HepG2 (cell line): ENCODE data around the gene SFXN2. TPM values are rescaled to one million over a fixed set of nuclear protein-coding genes. Genes with fewer than 3 reads are reported as not detected.

Experiments
- ATAC-seq: fragments of 200-7000 bp; cut with Tn5 transposase; 3 replicates; pipeline ENCODE4 v1.9.1; 2020; ENCODE audit warnings: mild to moderate bottlenecking, moderate library complexity
- BruUV-seq: library from RNA; stranded (reverse); fragments of 400-500 nt; replicated peaks from 2 replicates; lab custom pipeline; 2021; lab: Mats Ljungman, UMichigan
- CTCF ChIA-PET: fragments of 300-600 bp; formaldehyde crosslinking; extraction: SDS; loops from one replicate; lab custom pipeline; 2021; ENCODE audit warnings: low total read pairs, inconsistent platforms, low intra/inter-chr PET ratio; lab: Yijun Ruan, JAX
- POLR2A ChIA-PET: fragments of 350-600 bp; sonication (Branson Sonifier 250); formaldehyde crosslinking; loops from one replicate; lab custom pipeline; 2020; ENCODE audit warnings: antibody characterized with exemption, inconsistent platforms; lab: Yijun Ruan, JAX
- DNase-seq: peaks from one replicate; pipeline ENCODE4 v3.0.0-alpha.2; 2015; ENCODE audit warnings: low spot score
- FAIRE-seq: peaks from 3 replicates; lab custom pipeline; 2011; peaks lifted over from hg19 to GRCh38; lab: Jason Lieb, UNC
- H2AFZ ChIP-seq: one replicate; pipeline ENCODE4 v1.6.1; 2011; ENCODE audit warnings: low read length, inconsistent platforms
- H3K27ac ChIP-seq: fragments of 300-600 bp; 3 replicates; pipeline ENCODE4 v1.8.0; 2011; ENCODE audit warnings: mixed run types, mild to moderate bottlenecking, mixed read lengths, low read length, inconsistent platforms; ENCODE audit not compliant: insufficient read depth; ENCODE audit errors: extremely low read length
- H3K27me3 ChIP-seq, 2 experiments: fragments of 200-600 bp in 1 of 2; 2 replicates in 1 of 2; 3 replicates in 1 of 2; pipeline versions ENCODE4 v1.6.0 to v1.8.0; 2011; ENCODE audit warnings: low read length in 2 of 2, mild to moderate bottlenecking in 2 of 2, moderate library complexity in 2 of 2, inconsistent platforms in 1 of 2; ENCODE audit not compliant: insufficient read depth in 2 of 2, control insufficient read depth in 1 of 2
- H3K36me3 ChIP-seq, 2 experiments: fragments of 200-600 bp in 1 of 2; replicated peaks in 1 of 2; 2 replicates in 1 of 2; 3 replicates in 1 of 2; pipeline versions ENCODE4 v1.5.1 to v1.8.0; 2011; ENCODE audit warnings: low read length in 2 of 2, inconsistent platforms in 1 of 2; ENCODE audit not compliant: insufficient read depth in 2 of 2, control insufficient read depth in 1 of 2
- H3K4me1 ChIP-seq: 2 replicates; pipeline ENCODE4 v1.5.1; 2012; ENCODE audit warnings: low read length, inconsistent platforms; ENCODE audit not compliant: insufficient read depth
- H3K4me2 ChIP-seq: 2 replicates; pipeline ENCODE4 v1.6.0; 2011; ENCODE audit warnings: low read depth, low read length, inconsistent platforms
- H3K4me3 ChIP-seq, 3 experiments: fragments of 200-600 bp in 1 of 3; sonication (generic), shearing (Covaris generic) in 1 of 3; replicated peaks in 1 of 3; 2 replicates each; pipeline ENCODE4 v1.5.1; 2011 to 2016; ENCODE audit warnings: low read length in 3 of 3, inconsistent platforms in 2 of 3, low read depth in 2 of 3, mild to moderate bottlenecking in 2 of 3, control low read depth in 1 of 3, mixed read lengths in 1 of 3; ENCODE audit not compliant: insufficient read depth in 1 of 3
- H3K79me2 ChIP-seq: one replicate; pipeline ENCODE4 v1.6.1; 2011; ENCODE audit warnings: low read length, inconsistent platforms; ENCODE audit not compliant: insufficient read depth
- H3K9ac ChIP-seq: 2 replicates; pipeline ENCODE4 v1.6.0; 2011; ENCODE audit warnings: mild to moderate bottlenecking, low read depth, low read length, inconsistent platforms; ENCODE audit not compliant: insufficient read depth
- H3K9me3 ChIP-seq: 2 replicates; pipeline ENCODE4 v1.5.1; 2012; ENCODE audit warnings: mild to moderate bottlenecking, low read length
- H4K20me1 ChIP-seq: 2 replicates; pipeline ENCODE4 v1.6.0; 2011; ENCODE audit warnings: inconsistent platforms, mild to moderate bottlenecking, low read length, moderate library complexity; ENCODE audit not compliant: insufficient read depth
- AKAP8 ChIP-seq: sonication (generic); formaldehyde crosslinking; IDR thresholded peaks from 2 replicates; pipeline ENCODE4 v1.5.1; 2020; ENCODE audit warnings: mild to moderate bottlenecking, missing genetic modification reagents
- EP300 ChIP-seq, 3 experiments: sonication (generic) in 1 of 3; formaldehyde crosslinking in 1 of 3; IDR thresholded peaks; 2 replicates each; pipeline versions ENCODE4 v1.5.1 to v1.6.1; 2011 to 2020; ENCODE audit warnings: low read depth in 2 of 3, low read length in 2 of 3, borderline replicate concordance in 1 of 3, improper control_type of control experiment in 1 of 3, mild to moderate bottlenecking in 1 of 3, missing genetic modification reagents in 1 of 3, moderate library complexity in 1 of 3
- GATA4 ChIP-seq: sonication (generic); IDR thresholded peaks from 2 replicates; pipeline ENCODE4 v1.6.1; 2016; ENCODE audit warnings: antibody characterized with exemption, low read depth, borderline replicate concordance
- NPAS2 ChIP-seq: sonication (generic); formaldehyde crosslinking; IDR thresholded peaks from 2 replicates; pipeline ENCODE4 v1.8.0; 2022; ENCODE audit warnings: mild to moderate bottlenecking, missing genetic modification reagents, borderline replicate concordance
- SALL1 ChIP-seq: sonication (generic); formaldehyde crosslinking; IDR thresholded peaks from 2 replicates; pipeline ENCODE4 v1.8.0; 2022; ENCODE audit warnings: mild to moderate bottlenecking, missing genetic modification reagents
- ZFP36 ChIP-seq: fragments of 150-350 bp; IDR thresholded peaks from 2 replicates; pipeline ENCODE4 v1.6.1; 2018; ENCODE audit warnings: borderline replicate concordance, low read length, low read depth; ENCODE audit not compliant: partially characterized antibody
- ZFP90 ChIP-seq: sonication (generic); formaldehyde crosslinking; IDR thresholded peaks from 2 replicates; pipeline ENCODE4 v1.8.0; 2022; ENCODE audit warnings: missing genetic modification reagents, mild to moderate bottlenecking, inconsistent platforms, borderline replicate concordance
- ZKSCAN5 ChIP-seq: sonication (generic); formaldehyde crosslinking; IDR thresholded peaks from 2 replicates; pipeline ENCODE4 v1.5.1; 2020; ENCODE audit warnings: mild to moderate bottlenecking, missing genetic modification reagents
- WGBS: methylation state at CpG from one replicate; pipeline ENCODE4 v1.1.6; 2017; ENCODE audit warnings: low lambda C conversion rate; 5-methylcytosine and 5-hydroxymethylcytosine counted together
- in situ Hi-C: cut with HindIII; loops from 2 replicates; pipeline ENCODE4 v1.10.0; 2017; ENCODE audit warnings: low pct_unique_long_range_greater_than_20kb; ENCODE audit not compliant: extremely low pct_ligation_motif_present
- intact Hi-C: fragments of 100-400 bp; cut with micrococcal nuclease; formaldehyde crosslinking; loops from one replicate; pipeline ENCODE4 v1.10.0; 2022; ENCODE audit not compliant: unreplicated experiment
- polyA plus RNA-seq, 8 experiments: library from polyadenylated mRNA; depleted of rRNA in 3 of 8; stranded (reverse) in 7 of 8; unstranded in 1 of 8; fragments of >200 nt; fragmentation: Illumina TruSeq in 4 of 8; extraction: Trizol in 4 of 8; gene quantifications; 2 replicates each; pipeline versions ENCODE4 v1.2.1 to v1.2.3, GENCODE V29; 2011 to 2016; ENCODE audit warnings: low read depth in 4 of 8, missing spikeins in 1 of 8, mixed read lengths in 1 of 8; ENCODE audit not compliant: insufficient read depth in 1 of 8
- total RNA-seq, 5 experiments: library from RNA; depleted of rRNA; stranded (reverse); fragments of >200 nt; fragmentation: Illumina TruSeq; extraction: Trizol; gene quantifications; 2 replicates each; pipeline ENCODE4 v1.2.3, GENCODE V29; 2016; ENCODE audit warnings: low read depth in 1 of 5
- TF ChIP-seq, protein P1 (sequence below): sonication (generic); formaldehyde crosslinking; IDR thresholded peaks from 2 replicates; pipeline ENCODE4 v1.4.0; 2020; ENCODE audit warnings: mild to moderate bottlenecking, missing genetic modification reagents, borderline replicate concordance
- TF ChIP-seq, protein P2 (sequence below): IDR thresholded peaks from 2 replicates; pipeline ENCODE4 v1.6.1; 2012; ENCODE audit warnings: low read length, improper control_type of control experiment

Gene SFXN2
- total and polyA plus RNA-seq, 2 of the 13 experiments (the other 11 are each of a cell fraction or from before 2014, with no cell fraction given) = 12.8 to 21.1 TPM

DNA sequence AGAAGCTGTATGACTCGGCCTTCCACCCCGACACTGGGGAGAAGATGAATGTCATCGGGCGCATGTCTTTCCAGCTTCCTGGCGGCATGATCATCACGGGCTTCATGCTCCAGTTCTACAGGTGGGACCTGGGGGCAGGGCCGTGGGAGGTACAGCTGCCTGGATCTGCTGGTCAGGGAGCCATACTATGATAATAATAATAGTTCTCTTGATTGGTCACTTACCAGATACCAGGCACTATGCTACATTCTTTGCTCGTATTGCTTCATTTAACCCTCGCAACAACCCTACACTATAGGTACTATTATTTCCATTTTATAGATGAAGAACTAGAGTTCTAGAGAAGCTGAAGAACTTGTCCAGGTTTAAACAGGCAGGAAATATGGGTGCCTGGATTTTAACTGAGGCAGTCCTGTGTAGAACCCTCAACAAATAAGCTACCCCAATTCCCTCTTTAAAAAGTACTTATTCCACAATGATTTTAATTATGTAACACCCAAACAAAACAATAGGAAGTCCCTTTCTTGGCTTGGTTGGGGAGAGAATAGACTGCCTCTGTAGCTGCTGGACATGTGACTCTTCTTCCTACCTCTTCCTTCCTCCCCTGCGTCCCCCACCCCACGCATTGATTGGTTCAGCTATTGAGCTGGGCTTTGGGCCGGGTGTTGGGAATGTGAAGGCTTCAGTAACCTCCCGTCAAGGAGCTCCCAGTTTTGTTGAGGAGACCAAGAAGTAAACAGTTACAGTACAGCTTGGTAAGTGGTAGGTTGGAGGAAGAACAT is 12.8 kb downstream of the SFXN2 start:
- no TSS peak for BruUV-seq
- H3K9me3 ChIP-seq = no peaks in the 10 kb centered on the region
- FAIRE-seq = no peak
- H3K9ac ChIP-seq = no peak overlapping the region
- in situ Hi-C loops (loop anchor here (10.0 to 25.0 kb wide), 2 partner anchors 178 to 335 kb away; no protein-coding TSS in a partner anchor), intact Hi-C loops (no loop called here)
- no peak overlapping the region for H3K27ac ChIP-seq
- peaks cover 3% of the 10 kb centered on the region; the same call in 1 of the 2 replicates for H4K20me1 ChIP-seq
- ChIA-PET POLR2A (interaction anchor here (1.0 kb wide), 1 partner anchor 13 kb away, joined by 4 read pairs; the partner anchor contains the start of gene ARL3), CTCF (no interaction called here)
- H3K4me1 ChIP-seq = no peaks in the 10 kb centered on the region
- no peak overlapping the region for H3K4me3 ChIP-seq
- peaks cover 13% of the 10 kb centered on the region for H3K79me2 ChIP-seq
- no peak for ATAC-seq
- no peaks in the 10 kb centered on the region for H3K27me3 ChIP-seq
- WGBS = 88% methylated on average over 11 of the region's 13 CpGs
- peaks cover 22 to 58% of the 10 kb centered on the region in 2 experiments for H3K36me3 ChIP-seq
- H2AFZ ChIP-seq = no peak overlapping the region
- H3K4me2 ChIP-seq = no peak overlapping the region
- no peak for DNase-seq
- TF ChIP-seq, protein P1, sequence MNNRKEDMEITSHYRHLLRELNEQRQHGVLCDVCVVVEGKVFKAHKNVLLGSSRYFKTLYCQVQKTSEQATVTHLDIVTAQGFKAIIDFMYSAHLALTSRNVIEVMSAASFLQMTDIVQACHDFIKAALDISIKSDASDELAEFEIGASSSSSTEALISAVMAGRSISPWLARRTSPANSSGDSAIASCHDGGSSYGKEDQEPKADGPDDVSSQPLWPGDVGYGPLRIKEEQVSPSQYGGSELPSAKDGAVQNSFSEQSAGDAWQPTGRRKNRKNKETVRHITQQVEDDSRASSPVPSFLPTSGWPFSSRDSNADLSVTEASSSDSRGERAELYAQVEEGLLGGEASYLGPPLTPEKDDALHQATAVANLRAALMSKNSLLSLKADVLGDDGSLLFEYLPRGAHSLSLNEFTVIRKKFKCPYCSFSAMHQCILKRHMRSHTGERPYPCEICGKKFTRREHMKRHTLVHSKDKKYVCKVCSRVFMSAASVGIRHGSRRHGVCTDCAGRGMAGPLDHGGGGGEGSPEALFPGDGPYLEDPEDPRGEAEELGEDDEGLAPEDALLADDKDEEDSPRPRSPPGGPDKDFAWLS = no peak
- TF ChIP-seq ZFP36 = no peak
- no peak for TF ChIP-seq EP300 (IDR thresholded peaks at IDR 0.05; ENCODE audit: low read depth in 2 of 2, low read length in 2 of 2)
- no peak for TF ChIP-seq EP300 (CRISPR knock-in tag; IDR thresholded peaks at IDR 0.05; ENCODE audit: borderline replicate concordance)
- TF ChIP-seq NPAS2 (CRISPR knock-in tag) = no peak
- no peak for TF ChIP-seq SALL1
- no peak for TF ChIP-seq AKAP8 (CRISPR knock-in tag)
- TF ChIP-seq GATA4 = no peak
- TF ChIP-seq, protein P2, sequence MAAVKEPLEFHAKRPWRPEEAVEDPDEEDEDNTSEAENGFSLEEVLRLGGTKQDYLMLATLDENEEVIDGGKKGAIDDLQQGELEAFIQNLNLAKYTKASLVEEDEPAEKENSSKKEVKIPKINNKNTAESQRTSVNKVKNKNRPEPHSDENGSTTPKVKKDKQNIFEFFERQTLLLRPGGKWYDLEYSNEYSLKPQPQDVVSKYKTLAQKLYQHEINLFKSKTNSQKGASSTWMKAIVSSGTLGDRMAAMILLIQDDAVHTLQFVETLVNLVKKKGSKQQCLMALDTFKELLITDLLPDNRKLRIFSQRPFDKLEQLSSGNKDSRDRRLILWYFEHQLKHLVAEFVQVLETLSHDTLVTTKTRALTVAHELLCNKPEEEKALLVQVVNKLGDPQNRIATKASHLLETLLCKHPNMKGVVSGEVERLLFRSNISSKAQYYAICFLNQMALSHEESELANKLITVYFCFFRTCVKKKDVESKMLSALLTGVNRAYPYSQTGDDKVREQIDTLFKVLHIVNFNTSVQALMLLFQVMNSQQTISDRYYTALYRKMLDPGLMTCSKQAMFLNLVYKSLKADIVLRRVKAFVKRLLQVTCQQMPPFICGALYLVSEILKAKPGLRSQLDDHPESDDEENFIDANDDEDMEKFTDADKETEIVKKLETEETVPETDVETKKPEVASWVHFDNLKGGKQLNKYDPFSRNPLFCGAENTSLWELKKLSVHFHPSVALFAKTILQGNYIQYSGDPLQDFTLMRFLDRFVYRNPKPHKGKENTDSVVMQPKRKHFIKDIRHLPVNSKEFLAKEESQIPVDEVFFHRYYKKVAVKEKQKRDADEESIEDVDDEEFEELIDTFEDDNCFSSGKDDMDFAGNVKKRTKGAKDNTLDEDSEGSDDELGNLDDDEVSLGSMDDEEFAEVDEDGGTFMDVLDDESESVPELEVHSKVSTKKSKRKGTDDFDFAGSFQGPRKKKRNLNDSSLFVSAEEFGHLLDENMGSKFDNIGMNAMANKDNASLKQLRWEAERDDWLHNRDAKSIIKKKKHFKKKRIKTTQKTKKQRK = no peak
- no peak for TF ChIP-seq ZKSCAN5 (CRISPR knock-in tag)
- no peak for TF ChIP-seq ZFP90
